ENCODE data around the gene POLR3A.

DNA sequence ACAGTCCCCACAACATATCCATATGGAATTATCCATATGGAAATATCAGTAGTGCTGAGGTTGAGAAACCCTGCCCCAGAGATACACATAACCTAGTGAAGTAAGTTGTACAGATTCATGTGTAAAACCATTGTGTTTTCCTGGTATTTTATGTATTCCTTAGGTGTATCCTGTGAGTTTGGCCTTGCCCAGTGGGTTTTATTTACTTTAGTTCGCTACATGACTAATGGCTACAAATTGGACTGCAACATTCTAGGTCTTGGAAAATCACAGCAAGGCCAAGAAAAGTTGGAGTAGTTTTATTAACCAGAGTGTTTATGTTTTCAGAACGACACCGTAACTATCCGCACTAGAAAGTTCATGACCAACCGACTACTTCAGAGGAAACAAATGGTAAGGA lies 5.7 kb upstream of the POLR3A start:
- TF ChIP-seq POLR2A (IDR thresholded peaks at IDR 0.05) (no peak), CTCF (IDR thresholded peaks at IDR 0.05) (no peak)
